T47D (cell line): Measurements from ENCODE around the gene BSN.

ENCODE experiments used
- DNase-seq, 2 experiments: peaks; one replicate each; pipeline versions ENCODE4 v3.0.0 to v3.0.0-alpha.2; 2011 to 2012; ENCODE audit warnings: low read depth in 1 of 2, low spot score in 1 of 2
- JUND ChIP-seq: IDR thresholded peaks from 2 replicates; pipeline ENCODE4 v1.6.1; 2012; ENCODE audit warnings: low read depth
- in situ Hi-C: cut with HindIII; loops from 2 replicates; pipeline ENCODE4 v1.10.0; 2016; ENCODE audit warnings: low sequenced_read_pairs, low pct_unique_long_range_greater_than_20kb

The BSN gene

DNA sequence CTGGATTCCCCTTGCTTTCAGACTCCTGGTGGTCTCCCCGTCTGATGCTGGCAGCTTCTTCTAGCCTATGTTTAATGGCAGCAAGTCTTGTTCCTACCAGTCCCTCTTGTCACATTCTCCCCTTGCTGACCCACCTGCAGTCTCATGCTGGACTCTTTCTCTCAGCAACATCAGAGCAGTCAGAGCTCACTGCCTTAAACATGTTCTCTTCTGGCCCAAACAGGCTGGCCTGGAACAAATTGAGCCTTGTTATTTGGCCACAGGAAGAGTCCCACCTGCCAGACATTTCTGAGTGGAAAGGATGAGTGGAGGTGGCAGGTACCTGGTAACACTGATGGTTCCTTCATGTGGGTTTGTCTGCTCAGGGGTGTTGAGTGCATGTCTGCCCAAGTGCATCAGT, 60.7 kb downstream of the BSN start:
- no peak for DNase-seq
- in situ Hi-C loops, result no loop called here
- no peak for TF ChIP-seq JUND

DNA sequence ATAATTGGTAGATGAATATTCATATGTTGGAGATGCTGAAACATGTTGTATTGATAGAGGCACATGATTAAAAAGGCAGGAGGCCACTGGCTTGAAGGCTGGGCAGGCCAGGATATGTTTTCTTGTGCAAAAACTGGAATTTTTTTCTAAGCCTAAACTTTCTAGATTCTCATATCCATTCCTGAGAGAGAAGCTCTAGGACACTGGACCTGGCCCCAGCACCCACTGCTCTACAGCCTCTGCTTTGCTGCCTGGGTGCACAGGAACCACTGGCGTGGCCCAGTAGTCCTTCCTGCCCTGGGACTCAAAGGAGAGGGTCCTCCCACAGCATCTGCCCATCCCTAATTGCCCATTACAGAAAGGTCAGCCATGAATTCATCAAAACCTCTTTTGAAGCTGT, 61.8 kb downstream of the BSN start:
- in situ Hi-C loops, result no loop called here
- DNase-seq, result no peak
- no peak for TF ChIP-seq JUND

GRCh38 chr3:49616491-49616941, 62.2 kb downstream of the BSN start:
- no peak for DNase-seq
- in situ Hi-C loops, result no loop called here
- no peak for TF ChIP-seq JUND

- DNase-seq, result no peak
- in situ Hi-C loops, result no loop called here
- TF ChIP-seq JUND, result no peak
Measured at GRCh38 chr3:49617390-49618013, 63.2 kb downstream of the BSN start.

- TF ChIP-seq JUND, result no peak
- in situ Hi-C loops, result no loop called here
- peak in 1 of 2 experiments; percentile 16 for DNase-seq
Measured at GRCh38 chr3:49618412-49618811, 64.1 kb downstream of the BSN start.

GRCh38 chr3:49619649-49620048, 65.4 kb downstream of the BSN start:
- in situ Hi-C loops, result no loop called here
- no peak for DNase-seq
- no peak for TF ChIP-seq JUND

- DNase-seq, result no peak
- in situ Hi-C loops, result no loop called here
Measured at GRCh38 chr3:49620728-49621127, 66.5 kb downstream of the BSN start.

DNA sequence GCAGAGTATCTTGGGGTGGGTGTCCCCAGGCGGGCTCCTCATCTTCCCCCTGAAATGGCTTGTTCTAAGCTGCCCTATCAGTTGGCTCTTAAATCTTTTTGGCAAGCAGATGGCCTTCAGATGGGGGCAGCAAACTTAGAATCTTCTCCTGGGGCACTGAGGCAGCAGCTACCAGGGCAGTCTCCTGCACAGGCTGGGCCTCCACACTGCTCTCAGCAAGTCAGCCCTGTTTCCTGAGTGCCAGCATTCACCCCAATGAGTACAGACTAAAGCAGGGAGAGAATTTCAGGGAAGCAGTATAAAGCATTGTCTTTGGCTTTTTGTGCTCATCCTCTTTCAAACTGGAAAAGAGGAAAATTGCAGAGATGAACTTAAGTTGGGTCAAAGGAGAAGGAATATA, 68.8 kb downstream of the BSN start:
- DNase-seq, result no peak
- in situ Hi-C loops, result no loop called here
- TF ChIP-seq JUND, result no peak

More at GRCh38 chr3:49620728-49621127, 66.5 kb downstream of the BSN start:
- TF ChIP-seq JUND, result no peak

DNA sequence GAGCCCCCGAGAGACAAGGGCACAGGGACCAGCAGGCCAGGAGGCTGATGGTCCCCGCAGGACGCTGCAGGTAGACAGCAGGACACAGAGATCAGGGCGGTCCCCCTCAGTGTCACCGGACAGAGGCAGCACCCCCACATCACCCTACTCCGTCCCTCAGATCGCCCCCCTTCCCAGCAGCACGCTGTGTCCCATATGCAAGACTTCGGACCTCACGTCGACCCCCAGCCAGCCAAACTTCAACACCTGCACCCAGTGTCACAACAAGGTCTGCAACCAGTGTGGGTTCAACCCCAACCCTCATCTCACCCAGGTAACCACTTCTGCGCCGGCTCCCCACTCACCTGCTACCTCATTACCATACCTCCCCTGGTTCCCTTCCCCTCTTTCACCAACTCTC, 70.8 kb downstream of the BSN start:
- DNase-seq, result no peak
- TF ChIP-seq JUND, result no peak
- in situ Hi-C loops, result no loop called here

DNA sequence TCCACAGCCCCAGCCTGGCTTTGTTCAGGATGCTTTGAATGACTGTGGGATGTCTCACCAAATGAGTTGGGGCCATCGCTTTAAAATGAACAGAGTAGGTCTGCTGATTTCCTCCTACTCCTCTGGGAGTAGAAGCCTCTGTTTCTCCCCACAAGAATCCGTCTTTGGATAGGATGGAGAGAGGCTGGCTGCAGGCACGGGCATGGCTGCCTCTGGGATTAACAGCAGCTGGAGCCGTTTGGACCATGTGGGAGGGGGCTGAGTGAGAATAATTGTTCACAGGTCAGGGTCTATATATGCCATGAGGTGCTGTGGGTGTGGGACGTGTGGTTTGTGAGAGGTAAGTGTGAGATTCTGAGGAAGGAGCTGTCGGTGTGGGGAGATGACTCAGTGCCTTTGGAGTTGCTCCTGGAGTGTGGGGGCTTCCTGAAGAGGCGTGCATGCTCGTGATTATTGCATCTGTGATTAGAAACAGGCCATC, 71.9 kb downstream of the BSN start:
- DNase-seq, result no peak
- in situ Hi-C loops, result no loop called here
- TF ChIP-seq JUND, result no peak

DNA sequence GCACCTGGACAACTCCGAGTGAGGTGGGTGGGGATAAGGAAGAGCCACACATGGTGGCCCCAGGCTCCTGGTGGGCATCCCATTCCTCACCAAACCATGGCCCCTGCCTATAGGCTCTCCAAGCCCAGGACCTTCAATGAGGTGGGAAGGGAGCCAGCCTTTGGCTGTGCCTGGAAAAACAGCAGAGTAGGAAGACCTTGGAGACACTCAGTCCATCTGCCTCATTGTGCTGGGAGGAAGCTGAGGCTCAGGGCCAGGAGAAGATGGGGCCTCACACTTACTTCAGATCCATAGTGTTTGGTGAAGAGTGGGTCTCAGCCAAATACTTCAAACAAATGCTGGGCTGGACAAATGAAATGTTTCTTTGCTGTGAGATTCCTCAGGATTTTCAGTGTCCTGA, 72.5 kb downstream of the BSN start:
- in situ Hi-C loops, result no loop called here
- no peak for TF ChIP-seq JUND
- no peak for DNase-seq

DNA sequence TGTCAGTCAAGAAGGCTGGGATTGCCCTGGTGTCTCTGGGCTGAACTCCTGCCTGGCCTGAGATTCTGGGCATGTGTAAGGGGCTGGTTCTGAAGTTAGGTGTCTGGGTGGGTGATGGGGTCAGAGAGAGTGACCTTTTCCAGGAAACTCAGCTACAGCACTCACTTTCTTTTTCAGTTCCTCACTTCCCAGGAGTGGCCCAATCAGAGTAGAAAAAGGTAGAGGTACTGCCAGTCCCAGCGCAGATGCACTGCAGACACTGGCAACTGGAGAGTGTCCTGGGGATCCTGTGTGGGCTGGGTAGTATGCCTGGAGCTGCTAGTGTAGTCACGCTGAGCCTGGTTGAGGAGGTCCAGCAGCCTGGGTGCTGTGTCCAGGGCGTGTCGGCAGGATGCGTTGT, 73.4 kb downstream of the BSN start:
- TF ChIP-seq JUND, result no peak
- no peak for DNase-seq
- in situ Hi-C loops, result no loop called here

DNA sequence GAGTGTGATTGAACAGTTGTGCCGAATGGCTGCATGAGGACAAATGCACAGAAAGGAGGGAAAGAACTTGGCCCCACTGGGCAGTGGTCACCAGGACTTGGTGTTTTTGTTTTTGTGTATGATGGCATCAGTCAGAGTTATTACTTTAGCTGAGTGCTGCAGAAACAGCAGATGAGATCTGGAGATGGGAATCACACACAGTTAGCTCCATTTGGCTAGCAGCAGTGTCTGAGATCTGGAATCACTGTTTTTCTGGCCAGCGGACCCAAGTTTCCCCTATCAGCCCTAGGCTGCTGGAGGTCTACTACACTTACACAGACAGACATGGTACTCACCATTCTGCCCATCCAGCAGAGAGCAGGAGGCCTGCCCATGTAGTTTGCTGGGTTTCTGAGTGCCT, 74.0 kb downstream of the BSN start:
- in situ Hi-C loops, result no loop called here
- no peak for DNase-seq
- TF ChIP-seq JUND, result no peak

GRCh38 chr3:49629451-49629850, 75.2 kb downstream of the BSN start:
- in situ Hi-C loops, result no loop called here
- no peak for DNase-seq
- no peak for TF ChIP-seq JUND
